ENCODE results near the gene IGF1R.

DNA sequence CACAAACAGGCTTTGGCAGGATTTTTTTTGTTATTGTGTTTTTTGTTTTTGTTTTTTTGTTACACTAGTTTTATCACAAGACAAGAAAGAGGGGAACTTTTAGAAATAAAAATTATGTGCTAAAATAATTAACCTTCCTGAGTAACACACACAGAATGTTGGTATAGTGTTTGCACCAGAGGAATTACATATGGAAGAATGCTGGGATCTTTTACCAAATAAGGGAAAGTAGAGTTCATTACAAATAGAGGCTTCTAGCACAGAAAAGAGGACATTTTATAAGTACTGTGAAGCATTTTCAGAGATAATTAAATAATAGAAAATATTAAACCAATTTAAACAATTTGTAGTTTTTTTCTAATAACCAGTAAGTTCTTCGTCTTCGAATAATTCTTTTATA is 116.0 kb downstream of the IGF1R start:
- TF ChIP-seq, protein P1, sequence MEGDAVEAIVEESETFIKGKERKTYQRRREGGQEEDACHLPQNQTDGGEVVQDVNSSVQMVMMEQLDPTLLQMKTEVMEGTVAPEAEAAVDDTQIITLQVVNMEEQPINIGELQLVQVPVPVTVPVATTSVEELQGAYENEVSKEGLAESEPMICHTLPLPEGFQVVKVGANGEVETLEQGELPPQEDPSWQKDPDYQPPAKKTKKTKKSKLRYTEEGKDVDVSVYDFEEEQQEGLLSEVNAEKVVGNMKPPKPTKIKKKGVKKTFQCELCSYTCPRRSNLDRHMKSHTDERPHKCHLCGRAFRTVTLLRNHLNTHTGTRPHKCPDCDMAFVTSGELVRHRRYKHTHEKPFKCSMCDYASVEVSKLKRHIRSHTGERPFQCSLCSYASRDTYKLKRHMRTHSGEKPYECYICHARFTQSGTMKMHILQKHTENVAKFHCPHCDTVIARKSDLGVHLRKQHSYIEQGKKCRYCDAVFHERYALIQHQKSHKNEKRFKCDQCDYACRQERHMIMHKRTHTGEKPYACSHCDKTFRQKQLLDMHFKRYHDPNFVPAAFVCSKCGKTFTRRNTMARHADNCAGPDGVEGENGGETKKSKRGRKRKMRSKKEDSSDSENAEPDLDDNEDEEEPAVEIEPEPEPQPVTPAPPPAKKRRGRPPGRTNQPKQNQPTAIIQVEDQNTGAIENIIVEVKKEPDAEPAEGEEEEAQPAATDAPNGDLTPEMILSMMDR (IDR thresholded peaks at IDR 0.05; ENCODE audit: insufficient read depth, low read length, poor library complexity, severe bottlenecking) = no peak
- no peak for TF ChIP-seq EZH2phosphoT487 (conservative IDR thresholded peaks at IDR 0.05; ENCODE audit: low read length)
